H9 (cell line): Measurements from ENCODE around the gene PRKACA. TPM values are rescaled to one million over a fixed set of nuclear protein-coding genes. Genes with fewer than 3 reads are reported as not detected.

Experiments
- DNase-seq: peaks from one replicate; pipeline ENCODE4 v3.0.0-alpha.2; 2017
- H2AFZ ChIP-seq: one replicate; pipeline ENCODE4 v1.6.1; 2013; ENCODE audit warnings: mild to moderate bottlenecking, low read length, control low read depth, moderate library complexity
- H2AK5ac ChIP-seq: 2 replicates; pipeline ENCODE4 v1.6.1; 2013; ENCODE audit warnings: low read length, control low read depth, mixed read lengths; ENCODE audit not compliant: insufficient read length
- H2BK120ac ChIP-seq: one replicate; pipeline ENCODE4 v1.6.1; 2013; ENCODE audit warnings: low read depth, mild to moderate bottlenecking, low read length, control low read depth, inconsistent platforms; ENCODE audit not compliant: poor library complexity, severe bottlenecking
- H2BK12ac ChIP-seq: 2 replicates; pipeline ENCODE4 v1.6.1; 2013; ENCODE audit warnings: low read length, control low read depth, mixed read lengths, low read depth; ENCODE audit not compliant: insufficient read length
- H2BK15ac ChIP-seq: 2 replicates; pipeline ENCODE4 v1.6.1; 2013; ENCODE audit warnings: low read depth, low read length, control low read depth
- H2BK20ac ChIP-seq: one replicate; pipeline ENCODE4 v1.6.1; 2013; ENCODE audit warnings: low read depth, mild to moderate bottlenecking, low read length, control low read depth, inconsistent platforms; ENCODE audit not compliant: poor library complexity, severe bottlenecking
- H2BK5ac ChIP-seq: 2 replicates; pipeline ENCODE4 v1.6.1; 2013; ENCODE audit warnings: low read length, control low read depth, mixed read lengths; ENCODE audit not compliant: insufficient read length
- H3K14ac ChIP-seq: 2 replicates; pipeline ENCODE4 v1.6.1; 2013; ENCODE audit warnings: low read length, control low read depth; ENCODE audit not compliant: insufficient read depth
- H3K18ac ChIP-seq: 2 replicates; pipeline ENCODE4 v1.6.1; 2013; ENCODE audit warnings: low read depth, mild to moderate bottlenecking, mixed read lengths, low read length, control low read depth; ENCODE audit not compliant: insufficient read length
- H3K23ac ChIP-seq: 2 replicates; pipeline ENCODE4 v1.6.1; 2013; ENCODE audit warnings: low read length, control low read depth, mixed read lengths, low read depth; ENCODE audit not compliant: insufficient read length
- H3K23me2 ChIP-seq: 2 replicates; pipeline ENCODE4 v1.6.1; 2013; ENCODE audit warnings: low read depth, mild to moderate bottlenecking, mixed read lengths, low read length, control low read depth; ENCODE audit not compliant: insufficient read length, poor library complexity, severe bottlenecking
- H3K27ac ChIP-seq: 2 replicates; pipeline ENCODE4 v1.5.1; 2013; ENCODE audit warnings: low read length, control low read depth, mixed read lengths, low read depth; ENCODE audit not compliant: insufficient read length
- H3K27me3 ChIP-seq: 2 replicates; pipeline ENCODE4 v1.6.1; 2013; ENCODE audit warnings: low read length, control low read depth, inconsistent platforms; ENCODE audit not compliant: insufficient read depth
- H3K4ac ChIP-seq: 2 replicates; pipeline ENCODE4 v1.6.1; 2013; ENCODE audit warnings: low read depth, mild to moderate bottlenecking, control low read depth, inconsistent platforms, low read length, moderate library complexity
- H3K4me1 ChIP-seq: 2 replicates; pipeline ENCODE4 v1.6.1; 2013; ENCODE audit warnings: low read length, control low read depth, inconsistent platforms; ENCODE audit not compliant: insufficient read depth
- H3K4me2 ChIP-seq: 2 replicates; pipeline ENCODE4 v1.6.1; 2013; ENCODE audit warnings: low read length, control low read depth, mixed read lengths; ENCODE audit not compliant: insufficient read length, insufficient read depth
- H3K56ac ChIP-seq: 2 replicates; pipeline ENCODE4 v1.6.1; 2013; ENCODE audit warnings: low read depth, mild to moderate bottlenecking, mixed read lengths, low read length, control low read depth; ENCODE audit not compliant: insufficient read length
- H3K79me1 ChIP-seq: 2 replicates; pipeline ENCODE4 v1.6.1; 2013; ENCODE audit warnings: low read depth, mild to moderate bottlenecking, moderate library complexity, low read length, control low read depth, inconsistent platforms; ENCODE audit not compliant: insufficient read depth, poor library complexity, severe bottlenecking
- H3K79me2 ChIP-seq: 2 replicates; pipeline ENCODE4 v1.6.1; 2013; ENCODE audit warnings: low read length, control low read depth, inconsistent platforms; ENCODE audit not compliant: insufficient read depth
- H3K9ac ChIP-seq: 2 replicates; pipeline ENCODE4 v1.6.1; 2013; ENCODE audit warnings: low read length, control low read depth, mixed read lengths; ENCODE audit not compliant: insufficient read length; ENCODE audit errors: extremely low read depth
- H3K9me3 ChIP-seq: one replicate; pipeline ENCODE4 v1.6.1; 2013; ENCODE audit warnings: low read depth, low read length, inconsistent platforms; ENCODE audit not compliant: control insufficient read depth
- H3T11ph ChIP-seq: one replicate; pipeline ENCODE4 v1.6.1; 2013; ENCODE audit warnings: mild to moderate bottlenecking, low read length, control low read depth, inconsistent platforms
- H4K20me1 ChIP-seq: one replicate; pipeline ENCODE4 v1.6.1; 2013; ENCODE audit not compliant: control insufficient read depth, insufficient read length, insufficient read depth
- H4K5ac ChIP-seq: 2 replicates; pipeline ENCODE4 v1.6.1; 2013; ENCODE audit warnings: low read depth, mild to moderate bottlenecking, mixed read lengths, low read length, control low read depth; ENCODE audit not compliant: insufficient read length
- H4K8ac ChIP-seq: replicated peaks from 2 replicates; pipeline ENCODE4 v1.6.1; 2013; ENCODE audit warnings: low read length, control low read depth, mixed read lengths, low read depth; ENCODE audit not compliant: insufficient read length
- H4K91ac ChIP-seq: 2 replicates; pipeline ENCODE4 v1.6.1; 2013; ENCODE audit warnings: low read depth, mild to moderate bottlenecking, moderate library complexity, mixed read lengths, low read length, control low read depth; ENCODE audit not compliant: insufficient read length
- H3K27ac Mint-ChIP-seq, 3 experiments: 2 replicates in 2 of 3; 3 replicates in 1 of 3; pipeline ENCODE4 v1.8.0; 2020 to 2021; ENCODE audit warnings: mixed read lengths in 3 of 3, mild to moderate bottlenecking in 1 of 3, moderate library complexity in 1 of 3
- H3K27me3 Mint-ChIP-seq: 2 replicates; pipeline ENCODE4 v1.8.0; 2021; ENCODE audit warnings: low read depth, mild to moderate bottlenecking, moderate library complexity, mixed read lengths
- H3K36me3 Mint-ChIP-seq, 3 experiments: 2 replicates in 2 of 3; 3 replicates in 1 of 3; pipeline ENCODE4 v1.8.0; 2020 to 2021; ENCODE audit warnings: low read depth in 3 of 3, mixed read lengths in 3 of 3; ENCODE audit not compliant: insufficient read depth in 1 of 3
- H3K4me1 Mint-ChIP-seq, 2 experiments: 2 replicates each; pipeline ENCODE4 v1.8.0; 2020; ENCODE audit warnings: mixed read lengths in 2 of 2
- H3K4me3 Mint-ChIP-seq, 2 experiments: 2 replicates in 1 of 2; 3 replicates in 1 of 2; pipeline ENCODE4 v1.8.0; 2020 to 2021; ENCODE audit warnings: mild to moderate bottlenecking in 2 of 2, mixed read lengths in 2 of 2, moderate library complexity in 1 of 2
- H3K9me3 Mint-ChIP-seq, 2 experiments: 2 replicates in 1 of 2; 3 replicates in 1 of 2; pipeline ENCODE4 v1.8.0; 2020; ENCODE audit warnings: mild to moderate bottlenecking in 2 of 2, mixed read lengths in 2 of 2, moderate library complexity in 1 of 2
- CTCF ChIP-seq: fragments of 200-600 bp; sonication (generic); conservative IDR thresholded peaks from 3 replicates; pipeline ENCODE4 v1.8.0; 2021; ENCODE audit warnings: antibody characterized with exemption, mild to moderate bottlenecking
- WGBS: extraction: QIAGEN DNeasy Blood & Tissue Kit; methylation state at CpG from one replicate; pipeline ENCODE4 v1.1.7; 2013; ENCODE audit warnings: missing lambda C conversion rate, low lambda C conversion rate, mixed read lengths; ENCODE audit not compliant: insufficient read length; ENCODE audit errors: extremely low coverage; 5-methylcytosine and 5-hydroxymethylcytosine counted together
- total RNA-seq: library from RNA; stranded (reverse); gene quantifications from 2 replicates; pipeline ENCODE4 v1.2.1, GENCODE V29; 2021

The PRKACA gene
- total RNA-seq, 1 experiment from 2014 or later, result 51.8 TPM

DNA sequence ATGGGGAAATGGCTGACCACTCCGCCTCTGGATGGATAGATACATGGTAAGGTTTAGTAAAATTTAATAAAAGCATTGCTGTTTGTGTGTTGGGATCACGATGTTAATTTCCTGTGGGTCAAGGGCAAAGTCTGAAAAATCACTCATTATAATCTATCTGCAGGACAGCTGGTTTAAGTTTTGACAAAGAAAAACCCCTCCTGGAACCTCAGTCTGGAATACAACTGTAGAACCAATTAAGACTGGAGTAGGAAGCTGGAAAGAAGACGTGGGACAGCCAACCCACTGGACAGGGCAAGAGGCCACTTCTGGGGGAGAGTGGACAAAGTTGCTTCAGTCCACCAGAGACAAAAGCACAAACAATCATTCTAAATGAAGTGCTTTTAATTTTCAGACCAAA, 1.6 kb upstream of the PRKACA start:
- no peak for TF ChIP-seq CTCF

More for the DNA sequence above, 1.6 kb upstream of the PRKACA start:
- Mint-ChIP-seq H3K27ac (peak overlapping the region; percentile 32 to 98 (median 95); a peak in 5 of 7 replicates), H3K9me3 (no peaks in the 10 kb centered on the region), H3K4me1 (peaks cover 18 to 21% of the 10 kb centered on the region in 2 experiments), H3K27me3 (peaks cover 2% of the 10 kb centered on the region; the same call in 1 of the 2 replicates), H3K36me3 (peaks cover 12 to 32% (median 24%) of the 10 kb centered on the region in 3 experiments), H3K4me3 (peak overlapping the region; percentile 79 to 93)
- Histone ChIP-seq H3K4me1 (peaks cover 2% of the 10 kb centered on the region; the same call in 1 of the 2 replicates), H3K18ac (no peak overlapping the region), H4K20me1 (no peaks in the 10 kb centered on the region), H3K23me2 (peaks cover 16% of the 10 kb centered on the region), H3K4ac (no peak overlapping the region), H4K5ac (no peak overlapping the region), H2AK5ac (no peak overlapping the region), H3K4me2 (peak overlapping the region; percentile 59), H3K9ac (no peak overlapping the region), H2BK120ac (no peak overlapping the region), H4K8ac (no peak overlapping the region), H2BK12ac (no peak overlapping the region), H3K23ac (no peak overlapping the region), H2AFZ (no peak overlapping the region), H3K79me1 (no peaks in the 10 kb centered on the region), H2BK15ac (no peak overlapping the region), H3K14ac (no peak overlapping the region), H4K91ac (no peak overlapping the region), H3K27ac (no peak overlapping the region), H2BK20ac (no peak overlapping the region), H2BK5ac (no peak overlapping the region), H3K56ac (no peak overlapping the region), H3K9me3 (no peaks in the 10 kb centered on the region), H3T11ph (no peak overlapping the region), H3K27me3 (no peaks in the 10 kb centered on the region; the same call in 1 of the 2 replicates), H3K79me2 (peaks cover 2% of the 10 kb centered on the region; the same call in 1 of the 2 replicates)
- no peak for DNase-seq
- WGBS, result no CpG with 5 or more reads among the region's 3 CpGs
